HEK293T (cell line): Measurements from ENCODE around the gene LIMK1.

Experiments
- CTCF ChIA-PET: fragments of 350-600 bp; formaldehyde crosslinking; extraction: SDS; loops from one replicate; lab custom pipeline; 2021; ENCODE audit warnings: antibody characterized with exemption, inconsistent platforms; lab: Yijun Ruan, JAX
- POLR2A ChIA-PET: fragments of 350-600 bp; formaldehyde crosslinking; extraction: SDS; loops from one replicate; lab custom pipeline; 2020; ENCODE audit warnings: antibody characterized with exemption, inconsistent platforms; lab: Yijun Ruan, JAX
- DNase-seq: peaks from one replicate; pipeline ENCODE4 v3.0.0; 2012; ENCODE audit warnings: mixed read lengths; ENCODE audit errors: extremely low spot score
- ARNT ChIP-seq: fragments of 450-650 bp; IDR thresholded peaks from 2 replicates; pipeline ENCODE4 v1.6.1; 2017; ENCODE audit warnings: mild to moderate bottlenecking
- BHLHE40 ChIP-seq: fragments of 450-650 bp; IDR thresholded peaks from 2 replicates; pipeline ENCODE4 v1.6.1; 2016; ENCODE audit warnings: mild to moderate bottlenecking, moderate library complexity, borderline replicate concordance
- CTBP1 ChIP-seq: fragments of 450-650 bp; IDR thresholded peaks from 2 replicates; pipeline ENCODE4 v1.6.1; 2016; ENCODE audit warnings: borderline replicate concordance
- ELF4 ChIP-seq: fragments of 450-650 bp; IDR thresholded peaks from 2 replicates; pipeline ENCODE4 v1.6.1; 2017; ENCODE audit warnings: antibody characterized with exemption
- FOXA1 ChIP-seq: fragments of 450-650 bp; IDR thresholded peaks from 2 replicates; pipeline ENCODE4 v1.6.1; 2016; ENCODE audit warnings: mild to moderate bottlenecking
- FOXK2 ChIP-seq: fragments of 450-650 bp; IDR thresholded peaks from 2 replicates; pipeline ENCODE4 v1.6.1; 2016; ENCODE audit warnings: mild to moderate bottlenecking
- FOXM1 ChIP-seq: fragments of 450-650 bp; IDR thresholded peaks from 2 replicates; pipeline ENCODE4 v1.6.1; 2017; ENCODE audit warnings: mild to moderate bottlenecking, borderline replicate concordance
- HDGF ChIP-seq: fragments of 450-650 bp; IDR thresholded peaks from 2 replicates; pipeline ENCODE4 v1.6.1; 2017; ENCODE audit warnings: antibody characterized with exemption, borderline replicate concordance
- L3MBTL2 ChIP-seq: fragments of 450-650 bp; conservative IDR thresholded peaks from 2 replicates; pipeline ENCODE4 v1.6.1; 2016; ENCODE audit warnings: mild to moderate bottlenecking
- LEF1 ChIP-seq: fragments of 450-650 bp; IDR thresholded peaks from 2 replicates; pipeline ENCODE4 v1.6.1; 2017; ENCODE audit warnings: mild to moderate bottlenecking, borderline replicate concordance
- NFRKB ChIP-seq: fragments of 450-650 bp; IDR thresholded peaks from 2 replicates; pipeline ENCODE4 v1.6.1; 2016; ENCODE audit warnings: mild to moderate bottlenecking, moderate library complexity
- PKNOX1 ChIP-seq: fragments of 450-650 bp; IDR thresholded peaks from 2 replicates; pipeline ENCODE4 v1.6.1; 2016
- SP1 ChIP-seq: fragments of 450-650 bp; IDR thresholded peaks from 2 replicates; pipeline ENCODE4 v1.6.1; 2017
- SUZ12 ChIP-seq: fragments of 450-650 bp; IDR thresholded peaks from 2 replicates; pipeline ENCODE4 v1.6.1; 2016; ENCODE audit warnings: mild to moderate bottlenecking
- TARDBP ChIP-seq: fragments of 450-650 bp; IDR thresholded peaks from 2 replicates; pipeline ENCODE4 v1.6.1; 2016
- ZNF384 ChIP-seq: fragments of 450-650 bp; IDR thresholded peaks from 2 replicates; pipeline ENCODE4 v1.6.1; 2016

Gene LIMK1

GRCh38 chr7:74092321-74092963, 8.8 kb downstream of the LIMK1 start:
- DNase-seq: no peak
- ChIA-PET CTCF (no interaction called here), POLR2A (interaction anchor here (1.5 kb wide), 1 partner anchor 8 kb away, joined by 3 read pairs; no protein-coding TSS in a partner anchor)
- TF ChIP-seq FOXK2: no peak
- TF ChIP-seq TARDBP: no peak
- no peak for TF ChIP-seq CTBP1
- no peak for TF ChIP-seq ELF4
- TF ChIP-seq ARNT: no peak
- TF ChIP-seq BHLHE40: no peak

- ChIA-PET CTCF (no interaction called here), POLR2A (interaction anchor here (1.5 kb wide), 1 partner anchor 9 kb away, joined by 3 read pairs; no protein-coding TSS in a partner anchor)
- TF ChIP-seq ARNT: no peak
- TF ChIP-seq ELF4: no peak
- TF ChIP-seq TARDBP: no peak
- no peak for TF ChIP-seq HDGF
- TF ChIP-seq LEF1: no peak
- no peak for TF ChIP-seq BHLHE40
- no peak for TF ChIP-seq SUZ12
- no peak for DNase-seq
Observed at GRCh38 chr7:74092964-74093471, 9.4 kb downstream of the LIMK1 start.

GRCh38 chr7:74093671-74094223, 10.1 kb downstream of the LIMK1 start:
- CTCF ChIA-PET: no interaction called here
- POLR2A ChIA-PET: interaction anchor here (1.2 to 1.6 kb wide), 3 partner anchors 9 to 11 kb away, joined by 3 to 5 read pairs (median 3); partner anchors contain the start of gene LIMK1
- TF ChIP-seq LEF1 (no peak), ARNT (no peak), FOXK2 (no peak), CTBP1 (no peak), TARDBP (no peak), ELF4 (no peak), NFRKB (no peak), HDGF (no peak), FOXM1 (no peak), L3MBTL2 (no peak), SUZ12 (no peak), FOXA1 (no peak), BHLHE40 (no peak), SP1 (no peak)
- no peak for DNase-seq

- CTCF ChIA-PET: no interaction called here
Observed at GRCh38 chr7:74094224-74095101, 10.9 kb downstream of the LIMK1 start.

GRCh38 chr7:74095135-74095534, 11.5 kb downstream of the LIMK1 start:
- POLR2A ChIA-PET: interaction anchor here (1.5 to 1.6 kb wide), 2 partner anchors 10 to 16 kb away, joined by 3 read pairs; no protein-coding TSS in a partner anchor
- TF ChIP-seq BHLHE40 (no peak), SUZ12 (no peak), CTBP1 (no peak), TARDBP (no peak), ELF4 (no peak), ARNT (no peak), LEF1 (no peak), ZNF384 (no peak), FOXM1 (no peak), SP1 (no peak), PKNOX1 (no peak), FOXA1 (no peak), NFRKB (no peak), L3MBTL2 (no peak), FOXK2 (no peak), HDGF (no peak)
- no peak for DNase-seq
- CTCF ChIA-PET: no interaction called here

More at GRCh38 chr7:74094224-74095101, 10.9 kb downstream of the LIMK1 start:
- no peak for DNase-seq
- POLR2A ChIA-PET: interaction anchor here (1.2 to 1.6 kb wide), 3 partner anchors 10 to 15 kb away, joined by 3 to 5 read pairs (median 3); partner anchors contain the start of gene LIMK1
- no peak for TF ChIP-seq LEF1
- TF ChIP-seq HDGF: no peak
- TF ChIP-seq ELF4: no peak
- no peak for TF ChIP-seq NFRKB

GRCh38 chr7:74097937-74098614, 14.5 kb downstream of the LIMK1 start:
- POLR2A ChIA-PET: interaction anchor here (1.2 to 1.4 kb wide), 2 partner anchors 15 to 77 kb away, joined by 3 to 4 read pairs; partner anchors contain the start of gene LIMK1
- TF ChIP-seq SUZ12 (no peak), FOXK2 (no peak), TARDBP (no peak), ARNT (no peak), ELF4 (no peak), BHLHE40 (no peak), FOXM1 (no peak), LEF1 (no peak), ZNF384 (no peak), L3MBTL2 (no peak)
- CTCF ChIA-PET: interaction anchor here (0.6 kb wide), 1 partner anchor 31 kb away, joined by 5 read pairs; no protein-coding TSS in a partner anchor
- DNase-seq: no peak
